ENCODE data around the gene GALNS.
"Not testable (repeated sequence)": the region's sequence is repeated elsewhere in the genome, so short reads cannot be mapped to it uniquely, and the experiment has no call there.

Gene GALNS

GRCh38 chr16:88780142-88781062 is 76.3 kb downstream of the GALNS start:
- no peak for DNase-seq

GRCh38 chr16:88779406-88780141 is 77.2 kb downstream of the GALNS start:
- no peak for DNase-seq

GRCh38 chr16:88778541-88779065 is 78.1 kb downstream of the GALNS start:
- DNase-seq = no peak

GRCh38 chr16:88778271-88778525 is 78.5 kb downstream of the GALNS start:
- no peak for DNase-seq

- no peak for DNase-seq
These were observed 79.1 kb downstream of the GALNS start for GRCh38 chr16:88777471-88778270.

GRCh38 chr16:88775825-88776224 is 80.9 kb downstream of the GALNS start:
- no peak for DNase-seq

- DNase-seq = no peak
These were observed 82.0 kb downstream of the GALNS start for GRCh38 chr16:88774544-88775393.

GRCh38 chr16:88773812-88774291 is 82.9 kb downstream of the GALNS start:
- DNase-seq = peak; percentile 52

GRCh38 chr16:88772871-88773811 is 83.6 kb downstream of the GALNS start:
- peak; percentile 93 for DNase-seq

- DNase-seq = not testable (repeated sequence)
These were observed 85.0 kb downstream of the GALNS start for GRCh38 chr16:88771781-88772180.

GRCh38 chr16:88771294-88771772 is 85.4 kb downstream of the GALNS start:
- no peak for DNase-seq

- DNase-seq = peak; percentile 75
These were observed 86.1 kb downstream of the GALNS start for GRCh38 chr16:88770461-88771293.

- no peak for DNase-seq
These were observed 86.9 kb downstream of the GALNS start for GRCh38 chr16:88769617-88770460.

GRCh38 chr16:88768071-88768783 is 88.5 kb downstream of the GALNS start:
- DNase-seq = no peak

- no peak for DNase-seq
These were observed 89.1 kb downstream of the GALNS start for GRCh38 chr16:88767546-88768070.

GRCh38 chr16:88766975-88767374 is 89.8 kb downstream of the GALNS start:
- DNase-seq = no peak

GRCh38 chr16:88764913-88765349 is 91.8 kb downstream of the GALNS start:
- no peak for DNase-seq

GRCh38 chr16:88764080-88764479 is 92.7 kb downstream of the GALNS start:
- DNase-seq = no peak
